Measurements from ENCODE around the gene SETBP1. TPM values are rescaled to one million over a fixed set of nuclear protein-coding genes. Genes with fewer than 3 reads are reported as not detected.

The SETBP1 gene
- total RNA-seq, 4 donors from 2014 or later: 16.2 to 33.6 (median 24.4) TPM

GRCh38 chr18:44878335-44878734 is 197.6 kb downstream of the SETBP1 start:
- intact Hi-C loops (cut with DNase I; ENCODE audit: low total_unique reads): no loop called here
- no peak for DNase-seq
- Histone ChIP-seq H3K9me3 (no peaks in the 10 kb centered on the region), H3K27me3 (no peaks in the 10 kb centered on the region), H3K4me1 (peaks cover 0 to 7% (median 0%) of the 10 kb centered on the region in 4 donors), H3K4me3 (no peak overlapping the region), H3K27ac (no peak overlapping the region), H3K36me3 (no peaks in the 10 kb centered on the region)
- TF ChIP-seq EP300 (IDR thresholded peaks at IDR 0.05; ENCODE audit: low read depth): no peak
- no peak for TF ChIP-seq CTCF (IDR thresholded peaks at IDR 0.05)
- no peak for TF ChIP-seq POLR2AphosphoS5 (IDR thresholded peaks at IDR 0.05)
- no peak for TF ChIP-seq POLR2A (IDR thresholded peaks at IDR 0.05)
- in situ Hi-C loops (cut with MboI; ENCODE audit: low pct_ligation_motif_present in 1 of 4, low pct_unique_long_range_greater_than_20kb in 1 of 4, low sequenced_read_pairs in 3 of 4): loop anchor here in 2 of 4 donors (25.0 kb wide), 2 partner anchors 191 to 766 kb away; partner anchors contain the start of gene SETBP1 (in 1 of the 2)

GRCh38 chr18:44880170-44880569 is 199.5 kb downstream of the SETBP1 start:
- Histone ChIP-seq H3K4me1 (peaks cover 0 to 7% (median 0%) of the 10 kb centered on the region in 4 donors), H3K27ac (no peak overlapping the region), H3K36me3 (no peaks in the 10 kb centered on the region), H3K4me3 (no peak overlapping the region), H3K27me3 (no peaks in the 10 kb centered on the region), H3K9me3 (no peaks in the 10 kb centered on the region)
- DNase-seq: no peak
- intact Hi-C loops (cut with DNase I; ENCODE audit: low total_unique reads): no loop called here
- no peak for TF ChIP-seq EP300 (IDR thresholded peaks at IDR 0.05; ENCODE audit: low read depth)
- 87 to 94% methylated on average over 5 of the region's 5 CpGs for WGBS, 2 donors (ENCODE audit: low coverage in 1 of 2)
- in situ Hi-C loops (cut with MboI; ENCODE audit: low pct_ligation_motif_present in 1 of 4, low pct_unique_long_range_greater_than_20kb in 1 of 4, low sequenced_read_pairs in 3 of 4): loop anchor here in 2 of 4 donors (25.0 kb wide), 2 partner anchors 193 to 768 kb away; partner anchors contain the start of gene SETBP1 (in 1 of the 2)

- Histone ChIP-seq H3K4me1 (peaks cover 0 to 7% (median 0%) of the 10 kb centered on the region in 4 donors), H3K27ac (no peak overlapping the region), H3K36me3 (no peaks in the 10 kb centered on the region), H3K9me3 (no peaks in the 10 kb centered on the region), H3K27me3 (no peaks in the 10 kb centered on the region), H3K4me3 (no peak overlapping the region)
- DNase-seq: no peak
- no peak for TF ChIP-seq CTCF (IDR thresholded peaks at IDR 0.05)
- no peak for TF ChIP-seq POLR2AphosphoS5 (IDR thresholded peaks at IDR 0.05)
- TF ChIP-seq POLR2A (IDR thresholded peaks at IDR 0.05): no peak
- TF ChIP-seq EP300 (IDR thresholded peaks at IDR 0.05; ENCODE audit: low read depth): no peak
- in situ Hi-C loops (cut with MboI; ENCODE audit: low pct_ligation_motif_present in 1 of 4, low pct_unique_long_range_greater_than_20kb in 1 of 4, low sequenced_read_pairs in 3 of 4) (loop anchor here in 2 of 4 donors (25.0 kb wide), 2 partner anchors 194 to 769 kb away; partner anchors contain the start of gene SETBP1 (in 1 of the 2)), intact Hi-C loops (cut with DNase I; ENCODE audit: low total_unique reads) (no loop called here)
- 83 to 85% methylated on average over 4 to 9 of the region's 9 CpGs for WGBS, 2 donors (ENCODE audit: low coverage in 1 of 2)
Measured at GRCh38 chr18:44881461-44882162, 200.9 kb downstream of the SETBP1 start.

GRCh38 chr18:44882163-44882868 is 201.6 kb downstream of the SETBP1 start:
- Histone ChIP-seq H3K36me3 (no peaks in the 10 kb centered on the region), H3K9me3 (no peaks in the 10 kb centered on the region), H3K27me3 (no peaks in the 10 kb centered on the region), H3K4me3 (no peak overlapping the region), H3K4me1 (peaks cover 3 to 13% (median 6%) of the 10 kb centered on the region in 4 donors), H3K27ac (no peak overlapping the region)
- DNase-seq: no peak
- 83 to 84% methylated on average over 5 to 6 of the region's 6 CpGs for WGBS, 2 donors (ENCODE audit: low coverage in 1 of 2)
- intact Hi-C loops (cut with DNase I; ENCODE audit: low total_unique reads) (no loop called here), in situ Hi-C loops (cut with MboI; ENCODE audit: low pct_ligation_motif_present in 1 of 4, low pct_unique_long_range_greater_than_20kb in 1 of 4, low sequenced_read_pairs in 3 of 4) (loop anchor here in 2 of 4 donors (25.0 kb wide), 2 partner anchors 195 to 770 kb away; partner anchors contain the start of gene SETBP1 (in 1 of the 2))
- no peak for TF ChIP-seq CTCF (IDR thresholded peaks at IDR 0.05)
- no peak for TF ChIP-seq EP300 (IDR thresholded peaks at IDR 0.05; ENCODE audit: low read depth)
- no peak for TF ChIP-seq POLR2AphosphoS5 (IDR thresholded peaks at IDR 0.05)
- TF ChIP-seq POLR2A (IDR thresholded peaks at IDR 0.05): no peak
